Naive thymus-derived CD4-positive, alpha-beta T cell (primary cell): Measurements from ENCODE around the gene CACNA1S. TPM values are rescaled to one million over a fixed set of nuclear protein-coding genes. Genes with fewer than 3 reads are reported as not detected.
A peak's percentile ranks its signal among the peaks of the same experiment; 100 is the strongest.

Experiments
- ATAC-seq: fragments of 150-1000 bp; cut with Tn5 transposase; 2 replicates; pipeline ENCODE4 v1.10.0; 2021; ENCODE audit warnings: mild to moderate bottlenecking, moderate library complexity
- CTCF ChIA-PET: fragments of 350-600 bp; sonication (Branson Sonifier 250); formaldehyde crosslinking; loops from one replicate; lab custom pipeline; 2021; ENCODE audit warnings: antibody characterized with exemption; lab: Charles Lee
- POLR2A ChIA-PET: fragments of 350-600 bp; sonication (Branson Sonifier 250); formaldehyde crosslinking; loops from one replicate; lab custom pipeline; 2021; ENCODE audit warnings: antibody characterized with exemption, inconsistent platforms; lab: Charles Lee
- DNase-seq, 9 donors: peaks; one replicate each; pipeline versions ENCODE4 v3.0.0 to v3.0.0-alpha.2; 2020 to 2022; ENCODE audit warnings: mixed read lengths in 1 of 9
- H3K27ac ChIP-seq: one replicate; pipeline ENCODE4 v1.7.0; 2013; ENCODE audit warnings: mild to moderate bottlenecking, low read depth, low read length, moderate library complexity
- H3K27me3 ChIP-seq, 2 donors: one replicate each; pipeline ENCODE4 v1.7.0; 2013; ENCODE audit warnings: low read length in 2 of 2, mild to moderate bottlenecking in 2 of 2, moderate library complexity in 2 of 2; ENCODE audit not compliant: control insufficient read depth in 2 of 2, insufficient read depth in 2 of 2
- H3K36me3 ChIP-seq, 3 experiments: 1 replicate in 2 of 3; 2 replicates in 1 of 3; pipeline ENCODE4 v1.7.0; 2013; ENCODE audit warnings: low read length in 3 of 3, mild to moderate bottlenecking in 3 of 3, moderate library complexity in 1 of 3; ENCODE audit not compliant: insufficient read depth in 3 of 3, control insufficient read depth in 2 of 3
- H3K4me1 ChIP-seq, 2 donors: one replicate each; pipeline ENCODE4 v1.7.0; 2013; ENCODE audit warnings: low read length in 2 of 2, mild to moderate bottlenecking in 2 of 2, moderate library complexity in 1 of 2; ENCODE audit not compliant: control insufficient read depth in 2 of 2, insufficient read depth in 2 of 2
- H3K4me3 ChIP-seq: 2 replicates; pipeline ENCODE4 v1.7.0; 2013; ENCODE audit warnings: mild to moderate bottlenecking, low read length
- H3K9me3 ChIP-seq, 3 experiments: 1 replicate in 2 of 3; 2 replicates in 1 of 3; pipeline ENCODE4 v1.7.0; 2013; ENCODE audit warnings: low read length in 3 of 3; ENCODE audit not compliant: control insufficient read depth in 2 of 3
- H3K27ac Mint-ChIP-seq, 9 donors: one replicate each; pipeline ENCODE4 v1.8.0; 2020 to 2022; ENCODE audit warnings: mixed read lengths in 9 of 9, mild to moderate bottlenecking in 8 of 9, moderate library complexity in 5 of 9, inconsistent platforms in 2 of 9
- H3K27me3 Mint-ChIP-seq, 5 donors: one replicate each; pipeline ENCODE4 v1.8.0; 2021 to 2022; ENCODE audit warnings: mixed read lengths in 5 of 5, mild to moderate bottlenecking in 1 of 5
- H3K36me3 Mint-ChIP-seq, 5 donors: one replicate each; pipeline ENCODE4 v1.8.0; 2020 to 2022; ENCODE audit warnings: mixed read lengths in 5 of 5, mild to moderate bottlenecking in 3 of 5, inconsistent platforms in 1 of 5
- H3K4me1 Mint-ChIP-seq, 7 donors: one replicate each; pipeline ENCODE4 v1.8.0; 2020 to 2022; ENCODE audit warnings: mixed read lengths in 7 of 7, mild to moderate bottlenecking in 3 of 7, inconsistent platforms in 1 of 7
- H3K4me3 Mint-ChIP-seq, 10 donors: one replicate each; pipeline ENCODE4 v1.8.0; 2020 to 2022; ENCODE audit warnings: mild to moderate bottlenecking in 10 of 10, mixed read lengths in 10 of 10, moderate library complexity in 6 of 10, inconsistent platforms in 2 of 10
- H3K9me3 Mint-ChIP-seq, 11 donors: one replicate each; pipeline ENCODE4 v1.8.0; 2020 to 2022; ENCODE audit warnings: mixed read lengths in 11 of 11, mild to moderate bottlenecking in 4 of 11, inconsistent platforms in 1 of 11, moderate library complexity in 1 of 11
- intact Hi-C, 2 donors: fragments of 100-400 bp; cut with micrococcal nuclease; formaldehyde crosslinking; loops; one replicate each; pipeline ENCODE4 v1.15.1; 2023
- polyA plus RNA-seq, 2 donors: library from polyadenylated mRNA; unstranded; fragments of 300-500 nt; fragmentation: Illumina TruSeq; gene quantifications; one replicate each; pipeline ENCODE4 v1.2.3, GENCODE V29; 2021
- total RNA-seq, 6 experiments: library from RNA in 5 of 6; stranded (reverse) in 5 of 6; gene quantifications; 1 replicate in 5 of 6; 2 replicates in 1 of 6; pipeline ENCODE4 v1.2.3 and lab custom pipeline; 2021 to 2026

Gene CACNA1S
- total and polyA plus RNA-seq, 7 experiments from 2014 or later, result not detected

GRCh38 chr1:201137579-201138310, 25.5 kb upstream of the CACNA1S start:
- H3K4me3 Mint-ChIP-seq, result no peak overlapping the region
- POLR2A ChIA-PET, result interaction anchor here (0.9 kb wide), 1 partner anchor 22 kb away, joined by 3 read pairs; no protein-coding TSS in a partner anchor

GRCh38 chr1:201137024-201137392, 24.8 kb upstream of the CACNA1S start:
- H3K4me1 ChIP-seq, result no peaks in the 10 kb centered on the region
- no peak overlapping the region for H3K4me3 Mint-ChIP-seq
- ATAC-seq (no peak), DNase-seq (no peak)
- POLR2A ChIA-PET, result interaction anchor here (0.6 kb wide), 1 partner anchor 346 kb away, joined by 3 read pairs; no protein-coding TSS in a partner anchor
- peaks cover 0 to 2% (median 0%) of the 10 kb centered on the region in 11 donors for H3K9me3 Mint-ChIP-seq
- no peak overlapping the region for H3K27ac Mint-ChIP-seq
- H3K27me3 Mint-ChIP-seq, result no peaks in the 10 kb centered on the region
- peaks cover 0 to 69% (median 8%) of the 10 kb centered on the region in 3 experiments for H3K36me3 ChIP-seq
- no peaks in the 10 kb centered on the region for H3K9me3 ChIP-seq
- CTCF ChIA-PET, result interaction anchor here (0.6 to 1.1 kb wide), 2 partner anchors 9 to 73 kb away, joined by 3 read pairs; no protein-coding TSS in a partner anchor
- H3K4me1 Mint-ChIP-seq, result no peaks in the 10 kb centered on the region
- intact Hi-C loops, result no loop called here
- no peak overlapping the region for H3K27ac ChIP-seq
- peaks cover 1 to 45% (median 19%) of the 10 kb centered on the region in 5 donors for H3K36me3 Mint-ChIP-seq
- no peak overlapping the region for H3K4me3 ChIP-seq
- no peaks in the 10 kb centered on the region for H3K27me3 ChIP-seq

More at GRCh38 chr1:201137579-201138310, 25.5 kb upstream of the CACNA1S start:
- no peak overlapping the region for H3K27ac Mint-ChIP-seq
- no peaks in the 10 kb centered on the region for H3K9me3 ChIP-seq
- ATAC-seq (no peak), DNase-seq (no peak)
- intact Hi-C loops, result no loop called here
- no peaks in the 10 kb centered on the region for H3K27me3 ChIP-seq
- H3K4me1 Mint-ChIP-seq, result no peaks in the 10 kb centered on the region
- no peak overlapping the region for H3K27ac ChIP-seq
- no peaks in the 10 kb centered on the region for H3K27me3 Mint-ChIP-seq
- H3K36me3 Mint-ChIP-seq, result peaks cover 1 to 50% (median 23%) of the 10 kb centered on the region in 5 donors
- peaks cover 0 to 2% (median 0%) of the 10 kb centered on the region in 11 donors for H3K9me3 Mint-ChIP-seq
- CTCF ChIA-PET, result interaction anchor here (0.5 to 1.1 kb wide), 3 partner anchors 9 to 37 kb away, joined by 3 to 4 read pairs (median 3); no protein-coding TSS in a partner anchor
- no peak overlapping the region for H3K4me3 ChIP-seq
- H3K36me3 ChIP-seq, result peaks cover 0 to 76% (median 8%) of the 10 kb centered on the region in 3 experiments
- H3K4me1 ChIP-seq, result no peaks in the 10 kb centered on the region

- Histone ChIP-seq H3K9me3 (no peaks in the 10 kb centered on the region), H3K27ac (no peak overlapping the region), H3K36me3 (peaks cover 0 to 64% (median 8%) of the 10 kb centered on the region in 3 experiments), H3K27me3 (no peaks in the 10 kb centered on the region), H3K4me3 (no peak overlapping the region), H3K4me1 (no peaks in the 10 kb centered on the region)
- ChIA-PET POLR2A (interaction anchor here (0.6 kb wide), 1 partner anchor 346 kb away, joined by 3 read pairs; no protein-coding TSS in a partner anchor), CTCF (interaction anchor here (0.6 to 1.1 kb wide), 2 partner anchors 10 to 72 kb away, joined by 3 read pairs; no protein-coding TSS in a partner anchor)
- Mint-ChIP-seq H3K27me3 (no peaks in the 10 kb centered on the region), H3K4me3 (no peak overlapping the region), H3K27ac (no peak overlapping the region), H3K9me3 (peaks cover 0 to 2% (median 0%) of the 10 kb centered on the region in 11 donors), H3K36me3 (peaks cover 1 to 44% (median 22%) of the 10 kb centered on the region in 5 donors), H3K4me1 (no peaks in the 10 kb centered on the region)
- ATAC-seq, result no peak
- intact Hi-C loops, result no loop called here
- DNase-seq, result no peak
Observed at GRCh38 chr1:201136355-201137023, 24.3 kb upstream of the CACNA1S start.

GRCh38 chr1:201134405-201134804, 22.2 kb upstream of the CACNA1S start:
- Histone ChIP-seq H3K36me3 (peaks cover 0 to 43% (median 2%) of the 10 kb centered on the region in 3 experiments), H3K27me3 (no peaks in the 10 kb centered on the region), H3K27ac (no peak overlapping the region), H3K9me3 (no peaks in the 10 kb centered on the region), H3K4me1 (no peaks in the 10 kb centered on the region), H3K4me3 (no peak overlapping the region)
- DNase-seq (no peak), ATAC-seq (no peak)
- H3K27me3 Mint-ChIP-seq, result no peaks in the 10 kb centered on the region
- POLR2A ChIA-PET, result no interaction called here
- H3K4me1 Mint-ChIP-seq, result no peaks in the 10 kb centered on the region
- CTCF ChIA-PET, result interaction anchor here (0.7 kb wide), 1 partner anchor 33 kb away, joined by 3 read pairs; no protein-coding TSS in a partner anchor
- peaks cover 0 to 2% (median 0%) of the 10 kb centered on the region in 11 donors for H3K9me3 Mint-ChIP-seq
- intact Hi-C loops, result no loop called here
- no peak overlapping the region for H3K27ac Mint-ChIP-seq
- peaks cover 1 to 33% (median 22%) of the 10 kb centered on the region in 5 donors for H3K36me3 Mint-ChIP-seq
- H3K4me3 Mint-ChIP-seq, result no peak overlapping the region

- CTCF ChIA-PET, result no interaction called here
- H3K9me3 ChIP-seq, result no peaks in the 10 kb centered on the region
- Mint-ChIP-seq H3K4me1 (no peaks in the 10 kb centered on the region), H3K27ac (peak overlapping the region in 2 of 9 donors; percentile 30 to 39), H3K9me3 (peaks cover 0 to 2% (median 0%) of the 10 kb centered on the region in 11 donors), H3K4me3 (no peak overlapping the region), H3K36me3 (peaks cover 0 to 29% (median 22%) of the 10 kb centered on the region in 5 donors), H3K27me3 (no peaks in the 10 kb centered on the region)
- no peak overlapping the region for H3K4me3 ChIP-seq
- intact Hi-C loops, result no loop called here
- H3K27me3 ChIP-seq, result no peaks in the 10 kb centered on the region
- no peak overlapping the region for H3K27ac ChIP-seq
- POLR2A ChIA-PET, result no interaction called here
- no peaks in the 10 kb centered on the region for H3K4me1 ChIP-seq
- no peak for DNase-seq
- no peak for ATAC-seq
- H3K36me3 ChIP-seq, result peaks cover 0 to 20% (median 0%) of the 10 kb centered on the region in 3 experiments
Observed at GRCh38 chr1:201131398-201131797, 19.2 kb upstream of the CACNA1S start.

- Histone ChIP-seq H3K27ac (no peak overlapping the region), H3K9me3 (no peaks in the 10 kb centered on the region), H3K4me1 (no peaks in the 10 kb centered on the region), H3K27me3 (peaks cover 0 to 5% of the 10 kb centered on the region in 2 donors), H3K36me3 (no peaks in the 10 kb centered on the region), H3K4me3 (no peak overlapping the region)
- no peak overlapping the region for H3K27ac Mint-ChIP-seq
- H3K4me1 Mint-ChIP-seq, result no peaks in the 10 kb centered on the region
- CTCF ChIA-PET, result interaction anchor here (1.0 kb wide), 1 partner anchor 45 kb away, joined by 3 read pairs; no protein-coding TSS in a partner anchor
- POLR2A ChIA-PET, result no interaction called here
- DNase-seq (no peak), ATAC-seq (no peak)
- H3K4me3 Mint-ChIP-seq, result no peak overlapping the region
- H3K9me3 Mint-ChIP-seq, result peaks cover 0 to 2% (median 0%) of the 10 kb centered on the region in 11 donors
- peaks cover 0 to 17% (median 10%) of the 10 kb centered on the region in 5 donors for H3K36me3 Mint-ChIP-seq
- intact Hi-C loops, result no loop called here
- peaks cover 8 to 12% (median 9%) of the 10 kb centered on the region in 5 donors for H3K27me3 Mint-ChIP-seq
Observed at GRCh38 chr1:201128962-201129361, 16.7 kb upstream of the CACNA1S start.
